Esophagus squamous epithelium (tissue), 4 donors: ENCODE results near the gene HNRNPL.
"Not testable (repeated sequence)": the region's sequence is repeated elsewhere in the genome, so short reads cannot be mapped to it uniquely, and the experiment has no call there.

Experiments
- POLR2A ChIP-seq, 4 donors: fragments of 450-650 bp; IDR thresholded peaks; one replicate each; pipeline ENCODE4 v1.6.1; 2017; ENCODE audit warnings: antibody characterized with exemption in 4 of 4, mild to moderate bottlenecking in 4 of 4, moderate library complexity in 3 of 4
- TF ChIP-seq, protein P1 (sequence below), 6 experiments: fragments of 450-650 bp in 4 of 6; fragments of 200-600 bp in 2 of 6; sonication (generic) in 2 of 6; IDR thresholded peaks; one replicate each; pipeline ENCODE4 v1.5.1; 2016 to 2019; ENCODE audit warnings: antibody characterized with exemption in 6 of 6, mild to moderate bottlenecking in 4 of 6, moderate library complexity in 4 of 6

DNA sequence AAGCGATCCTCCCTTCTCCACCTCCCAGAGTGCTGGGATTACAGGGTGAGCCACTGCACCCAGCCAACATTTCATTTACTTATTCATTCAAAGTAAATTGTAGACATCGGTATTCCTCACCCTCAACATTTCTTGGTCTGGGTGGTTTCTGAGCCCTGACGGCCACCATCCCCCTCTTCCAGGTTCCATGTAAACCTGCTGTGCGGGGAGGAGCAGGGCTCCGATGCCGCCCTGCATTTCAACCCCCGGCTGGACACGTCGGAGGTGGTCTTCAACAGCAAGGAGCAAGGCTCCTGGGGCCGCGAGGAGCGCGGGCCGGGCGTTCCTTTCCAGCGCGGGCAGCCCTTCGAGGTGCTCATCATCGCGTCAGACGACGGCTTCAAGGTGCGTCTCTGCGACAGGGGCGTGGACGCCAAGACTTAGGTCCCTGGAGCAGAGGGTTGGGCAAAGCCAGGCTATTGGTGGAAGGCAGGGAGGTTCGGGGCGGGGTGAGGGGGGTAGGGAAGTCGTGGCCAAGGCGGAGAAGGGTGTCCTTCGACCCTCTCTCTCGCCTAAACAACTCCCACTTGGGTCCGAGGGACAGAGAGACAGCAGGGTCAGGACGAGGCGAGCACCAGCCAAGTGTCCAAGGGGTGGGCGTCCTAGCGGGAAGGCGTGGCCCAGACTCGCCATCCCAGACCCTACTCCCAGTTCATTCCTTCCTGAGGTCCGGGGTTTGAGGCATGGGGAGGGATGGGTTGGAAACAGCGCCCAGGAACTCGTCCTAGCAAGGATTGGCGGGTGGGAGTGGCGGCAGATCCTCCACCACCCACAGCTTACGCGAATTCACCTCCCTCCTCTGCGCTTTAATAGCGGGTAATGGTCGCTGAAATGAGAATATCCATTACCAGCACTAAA is 59.0 kb downstream of the HNRNPL start:
- TF ChIP-seq POLR2A (IDR thresholded peaks at IDR 0.05): not testable (repeated sequence)
- TF ChIP-seq, protein P1, sequence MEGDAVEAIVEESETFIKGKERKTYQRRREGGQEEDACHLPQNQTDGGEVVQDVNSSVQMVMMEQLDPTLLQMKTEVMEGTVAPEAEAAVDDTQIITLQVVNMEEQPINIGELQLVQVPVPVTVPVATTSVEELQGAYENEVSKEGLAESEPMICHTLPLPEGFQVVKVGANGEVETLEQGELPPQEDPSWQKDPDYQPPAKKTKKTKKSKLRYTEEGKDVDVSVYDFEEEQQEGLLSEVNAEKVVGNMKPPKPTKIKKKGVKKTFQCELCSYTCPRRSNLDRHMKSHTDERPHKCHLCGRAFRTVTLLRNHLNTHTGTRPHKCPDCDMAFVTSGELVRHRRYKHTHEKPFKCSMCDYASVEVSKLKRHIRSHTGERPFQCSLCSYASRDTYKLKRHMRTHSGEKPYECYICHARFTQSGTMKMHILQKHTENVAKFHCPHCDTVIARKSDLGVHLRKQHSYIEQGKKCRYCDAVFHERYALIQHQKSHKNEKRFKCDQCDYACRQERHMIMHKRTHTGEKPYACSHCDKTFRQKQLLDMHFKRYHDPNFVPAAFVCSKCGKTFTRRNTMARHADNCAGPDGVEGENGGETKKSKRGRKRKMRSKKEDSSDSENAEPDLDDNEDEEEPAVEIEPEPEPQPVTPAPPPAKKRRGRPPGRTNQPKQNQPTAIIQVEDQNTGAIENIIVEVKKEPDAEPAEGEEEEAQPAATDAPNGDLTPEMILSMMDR (IDR thresholded peaks at IDR 0.05): not testable (repeated sequence)
